Measurements from ENCODE around the gene LRRD1. TPM values are rescaled to one million over a fixed set of nuclear protein-coding genes. Genes with fewer than 3 reads are reported as not detected.
"Not testable (repeated sequence)": the region's sequence is repeated elsewhere in the genome, so short reads cannot be mapped to it uniquely, and the experiment has no call there.

The LRRD1 gene
- not detected for polyA plus RNA-seq

GRCh38 chr7:92178928-92179924 is at the start of gene LRRD1:
TSS of gene LRRD1 (minus strand) at chr7:92179142. CDS start at chr7:92165202, 13,940 bp downstream.
- peak within 1 kb of the TSS; percentile 67 to 84 (median 78) for H3K4me3 Mint-ChIP-seq
- no peaks in the 10 kb centered on the region for H3K27me3 Mint-ChIP-seq
- peaks cover 0 to 7% (median 5%) of the 10 kb centered on the region in 3 donors for H3K4me1 Mint-ChIP-seq
- H3K9me3 Mint-ChIP-seq: peaks cover 0 to 2% (median 0%) of the 10 kb centered on the region in 3 donors
- no peak within 1 kb of the TSS for H3K27ac Mint-ChIP-seq
- H3K36me3 Mint-ChIP-seq: no peaks in the 10 kb centered on the region

GRCh38 chr7:92228742-92229141 is 49.8 kb upstream of the LRRD1 start:
- no peaks in the 10 kb centered on the region for H3K4me1 Mint-ChIP-seq
- peaks cover 0 to 3% (median 0%) of the 10 kb centered on the region in 3 donors for H3K9me3 Mint-ChIP-seq
- H3K27me3 Mint-ChIP-seq: no peaks in the 10 kb centered on the region
- H3K4me3 Mint-ChIP-seq: no peak overlapping the region
- peaks cover 19% of the 10 kb centered on the region for H3K36me3 Mint-ChIP-seq
- H3K27ac Mint-ChIP-seq: no peak overlapping the region

- Mint-ChIP-seq H3K27ac (no peak overlapping the region), H3K9me3 (peaks cover 0 to 3% (median 0%) of the 10 kb centered on the region in 3 donors), H3K36me3 (peaks cover 18% of the 10 kb centered on the region), H3K27me3 (no peaks in the 10 kb centered on the region), H3K4me1 (no peaks in the 10 kb centered on the region), H3K4me3 (peak overlapping the region in 1 of 4 donors; percentile 13)
Measured at GRCh38 chr7:92228100-92228499, 49.2 kb upstream of the LRRD1 start.

- no peak overlapping the region for H3K4me3 Mint-ChIP-seq
- H3K27ac Mint-ChIP-seq: no peak overlapping the region
- H3K9me3 Mint-ChIP-seq: peaks cover 0 to 3% (median 0%) of the 10 kb centered on the region in 3 donors
- peaks cover 17% of the 10 kb centered on the region for H3K36me3 Mint-ChIP-seq
- H3K27me3 Mint-ChIP-seq: no peaks in the 10 kb centered on the region
- no peaks in the 10 kb centered on the region for H3K4me1 Mint-ChIP-seq
Measured at GRCh38 chr7:92226981-92227380, 48.0 kb upstream of the LRRD1 start.

GRCh38 chr7:92221766-92222165 is 42.8 kb upstream of the LRRD1 start:
- Mint-ChIP-seq H3K9me3 (no peaks in the 10 kb centered on the region), H3K27me3 (no peaks in the 10 kb centered on the region), H3K36me3 (peaks cover 30% of the 10 kb centered on the region), H3K27ac (no peak overlapping the region), H3K4me1 (peaks cover 0 to 5% (median 3%) of the 10 kb centered on the region in 3 donors), H3K4me3 (no peak overlapping the region)

- H3K36me3 Mint-ChIP-seq: peaks cover 41% of the 10 kb centered on the region
- H3K27me3 Mint-ChIP-seq: no peaks in the 10 kb centered on the region
- peaks cover 0 to 8% (median 1%) of the 10 kb centered on the region in 3 donors for H3K4me1 Mint-ChIP-seq
- H3K4me3 Mint-ChIP-seq: no peak overlapping the region
- peaks cover 2 to 21% (median 7%) of the 10 kb centered on the region in 3 donors for H3K9me3 Mint-ChIP-seq
- H3K27ac Mint-ChIP-seq: no peak overlapping the region
Measured at GRCh38 chr7:92206672-92207071, 27.7 kb upstream of the LRRD1 start.

- Mint-ChIP-seq H3K36me3 (peaks cover 37% of the 10 kb centered on the region), H3K9me3 (peaks cover 0 to 18% (median 7%) of the 10 kb centered on the region in 3 donors), H3K4me1 (peaks cover 0 to 5% (median 1%) of the 10 kb centered on the region in 3 donors), H3K4me3 (no peak overlapping the region), H3K27me3 (no peaks in the 10 kb centered on the region), H3K27ac (no peak overlapping the region)
Measured at GRCh38 chr7:92205987-92206386, 27.0 kb upstream of the LRRD1 start.

GRCh38 chr7:92200791-92201190 is 21.8 kb upstream of the LRRD1 start:
- H3K4me1 Mint-ChIP-seq: no peaks in the 10 kb centered on the region
- H3K36me3 Mint-ChIP-seq: peaks cover 9% of the 10 kb centered on the region
- no peak overlapping the region for H3K27ac Mint-ChIP-seq
- H3K4me3 Mint-ChIP-seq: no peak overlapping the region
- no peaks in the 10 kb centered on the region for H3K27me3 Mint-ChIP-seq
- H3K9me3 Mint-ChIP-seq: no peaks in the 10 kb centered on the region

GRCh38 chr7:92192326-92192725 is 13.4 kb upstream of the LRRD1 start:
- Mint-ChIP-seq H3K36me3 (peaks cover 8% of the 10 kb centered on the region), H3K4me1 (peaks cover 2 to 3% (median 3%) of the 10 kb centered on the region in 3 donors), H3K27me3 (no peaks in the 10 kb centered on the region), H3K9me3 (peaks cover 0 to 26% (median 24%) of the 10 kb centered on the region in 3 donors), H3K4me3 (no peak overlapping the region), H3K27ac (peak overlapping the region in 1 of 3 donors; percentile 48)

- not testable (repeated sequence) for H3K27ac Mint-ChIP-seq, H3K4me3 Mint-ChIP-seq, H3K4me1 Mint-ChIP-seq, H3K36me3 Mint-ChIP-seq, H3K27me3 Mint-ChIP-seq
- H3K9me3 Mint-ChIP-seq: peaks cover 0 to 24% (median 21%) of the 10 kb centered on the region in 3 donors
Measured at GRCh38 chr7:92189246-92189645, 10.3 kb upstream of the LRRD1 start.

GRCh38 chr7:92184294-92184693 is 5.4 kb upstream of the LRRD1 start:
- not testable (repeated sequence) for H3K4me1 Mint-ChIP-seq, H3K36me3 Mint-ChIP-seq, H3K9me3 Mint-ChIP-seq, H3K4me3 Mint-ChIP-seq, H3K27me3 Mint-ChIP-seq, H3K27ac Mint-ChIP-seq

GRCh38 chr7:92177362-92177761 is 1.6 kb downstream of the LRRD1 start:
- H3K36me3 Mint-ChIP-seq: no peaks in the 10 kb centered on the region
- H3K27me3 Mint-ChIP-seq: no peaks in the 10 kb centered on the region

GRCh38 chr7:92169529-92169928 is 9.4 kb downstream of the LRRD1 start:
- not testable (repeated sequence) for H3K27me3 Mint-ChIP-seq, H3K36me3 Mint-ChIP-seq, H3K4me3 Mint-ChIP-seq

More at GRCh38 chr7:92177362-92177761, 1.6 kb downstream of the LRRD1 start:
- Mint-ChIP-seq H3K4me3 (peak overlapping the region in 1 of 4 donors; percentile 69), H3K4me1 (peaks cover 0 to 7% (median 5%) of the 10 kb centered on the region in 3 donors), H3K9me3 (peaks cover 0 to 2% (median 0%) of the 10 kb centered on the region in 3 donors), H3K27ac (no peak overlapping the region)

GRCh38 chr7:92161271-92161670 is 17.7 kb downstream of the LRRD1 start:
- H3K27me3 Mint-ChIP-seq: peaks cover 5% of the 10 kb centered on the region
- H3K4me3 Mint-ChIP-seq: no peak overlapping the region
- peaks cover 2% of the 10 kb centered on the region for H3K36me3 Mint-ChIP-seq
- H3K4me1 Mint-ChIP-seq: peaks cover 0 to 2% (median 0%) of the 10 kb centered on the region in 3 donors
- no peak overlapping the region for H3K27ac Mint-ChIP-seq
- no peaks in the 10 kb centered on the region for H3K9me3 Mint-ChIP-seq

More at GRCh38 chr7:92169529-92169928, 9.4 kb downstream of the LRRD1 start:
- not testable (repeated sequence) for H3K9me3 Mint-ChIP-seq, H3K4me1 Mint-ChIP-seq, H3K27ac Mint-ChIP-seq

- peaks cover 0 to 2% (median 0%) of the 10 kb centered on the region in 3 donors for H3K4me1 Mint-ChIP-seq
- no peaks in the 10 kb centered on the region for H3K9me3 Mint-ChIP-seq
- no peak overlapping the region for H3K4me3 Mint-ChIP-seq
Measured at GRCh38 chr7:92158660-92159575, 20.0 kb downstream of the LRRD1 start.

More at GRCh38 chr7:92158660-92159575, 20.0 kb downstream of the LRRD1 start:
- Mint-ChIP-seq H3K36me3 (no peaks in the 10 kb centered on the region), H3K27ac (no peak overlapping the region), H3K27me3 (peaks cover 5% of the 10 kb centered on the region)

Measured in IgD-negative memory B cell (primary cell).